ENCODE results near the gene BCORL1.
A peak's percentile ranks its signal among the peaks of the same experiment; 100 is the strongest.

The BCORL1 gene

GRCh38 chrX:130081421-130082045 lies 99.1 kb downstream of the BCORL1 start:
- no CpG with 5 or more reads among the region's 12 CpGs for WGBS, 2 donors (ENCODE audit: extremely low coverage in 2 of 2, insufficient read length in 2 of 2, insufficient replicate concordance in 1 of 2)
- peaks cover 0 to 2% (median 0%) of the 10 kb centered on the region in 3 experiments for H3K27me3 ChIP-seq (ENCODE audit: control insufficient read depth in 3 of 3, insufficient read depth in 3 of 3, low read depth in 1 of 3, low read length in 3 of 3)
- H3K9me3 ChIP-seq (replicated peaks in 1 of 2; ENCODE audit: control insufficient read depth in 2 of 2, insufficient read depth in 1 of 2, low read depth in 1 of 2, low read length in 2 of 2) = no peaks in the 10 kb centered on the region
- DNase-seq (ENCODE audit: low spot score) = no peak
- no peak overlapping the region for H2BK5ac ChIP-seq (ENCODE audit: low read length)
- no peak overlapping the region for H3K23ac ChIP-seq (ENCODE audit: low read depth, low read length, poor library complexity)
- H2BK12ac ChIP-seq (ENCODE audit: low read length) = no peak overlapping the region
- no peak overlapping the region for H2AFZ ChIP-seq (ENCODE audit: low read length)
- no peak overlapping the region for H3K4me2 ChIP-seq (ENCODE audit: insufficient read depth, low read length, poor library complexity, severe bottlenecking)
- no peak overlapping the region for H3K9ac ChIP-seq (ENCODE audit: low read depth, low read length, poor library complexity)
- H2BK120ac ChIP-seq (ENCODE audit: low read depth, low read length) = no peak overlapping the region
- no peak overlapping the region for H2AK5ac ChIP-seq (ENCODE audit: low read depth, low read length)
- no peak overlapping the region for H3K18ac ChIP-seq (ENCODE audit: low read length)
- H4K91ac ChIP-seq (ENCODE audit: low read depth, low read length, poor library complexity) = no peak overlapping the region
- no peak overlapping the region for H4K8ac ChIP-seq (ENCODE audit: low read depth, low read length)
- H3K79me1 ChIP-seq (ENCODE audit: low read depth, low read length) = no peaks in the 10 kb centered on the region
- H3K14ac ChIP-seq (ENCODE audit: low read length) = no peak overlapping the region
- H3K27ac ChIP-seq (replicated peaks; ENCODE audit: low read length) = no peak overlapping the region
- H3K4me3 ChIP-seq (ENCODE audit: low read length in 2 of 2) = no peak overlapping the region
- H2BK15ac ChIP-seq (ENCODE audit: low read length) = no peak overlapping the region
- H3K36me3 ChIP-seq (replicated peaks in 1 of 2; ENCODE audit: control insufficient read depth in 2 of 2, insufficient read depth in 2 of 2, low read length in 2 of 2) = no peaks in the 10 kb centered on the region
- no peak overlapping the region for H3K4ac ChIP-seq (ENCODE audit: low read length)
- peaks cover 0 to 2% of the 10 kb centered on the region in 2 donors for H3K4me1 ChIP-seq (ENCODE audit: control insufficient read depth in 2 of 2, insufficient read depth in 1 of 2, low read depth in 1 of 2, low read length in 2 of 2)

GRCh38 chrX:130082244-130083106 lies 100.0 kb downstream of the BCORL1 start:
- Histone ChIP-seq H3K14ac (ENCODE audit: low read length) (no peak overlapping the region), H3K18ac (ENCODE audit: low read length) (peak overlapping the region; percentile 13), H3K23ac (ENCODE audit: low read depth, low read length, poor library complexity) (no peak overlapping the region), H2BK5ac (ENCODE audit: low read length) (no peak overlapping the region), H2BK12ac (ENCODE audit: low read length) (no peak overlapping the region), H3K4me2 (ENCODE audit: insufficient read depth, low read length, poor library complexity, severe bottlenecking) (peak overlapping the region; percentile 12), H3K27ac (replicated peaks; ENCODE audit: low read length) (no peak overlapping the region), H2BK15ac (ENCODE audit: low read length) (no peak overlapping the region), H3K4me1 (ENCODE audit: control insufficient read depth in 2 of 2, insufficient read depth in 1 of 2, low read depth in 1 of 2, low read length in 2 of 2) (peaks cover 0 to 2% of the 10 kb centered on the region in 2 donors), H4K91ac (ENCODE audit: low read depth, low read length, poor library complexity) (no peak overlapping the region), H2BK120ac (ENCODE audit: low read depth, low read length) (no peak overlapping the region), H3K36me3 (replicated peaks in 1 of 2; ENCODE audit: control insufficient read depth in 2 of 2, insufficient read depth in 2 of 2, low read length in 2 of 2) (no peaks in the 10 kb centered on the region), H3K9me3 (replicated peaks in 1 of 2; ENCODE audit: control insufficient read depth in 2 of 2, insufficient read depth in 1 of 2, low read depth in 1 of 2, low read length in 2 of 2) (no peaks in the 10 kb centered on the region), H3K4me3 (ENCODE audit: low read length in 2 of 2) (no peak overlapping the region), H3K9ac (ENCODE audit: low read depth, low read length, poor library complexity) (no peak overlapping the region), H2AFZ (ENCODE audit: low read length) (no peak overlapping the region), H3K27me3 (ENCODE audit: control insufficient read depth in 3 of 3, insufficient read depth in 3 of 3, low read depth in 1 of 3, low read length in 3 of 3) (peaks cover 0 to 2% (median 0%) of the 10 kb centered on the region in 3 experiments), H3K4ac (ENCODE audit: low read length) (no peak overlapping the region), H2AK5ac (ENCODE audit: low read depth, low read length) (no peak overlapping the region), H3K79me1 (ENCODE audit: low read depth, low read length) (no peaks in the 10 kb centered on the region), H4K8ac (ENCODE audit: low read depth, low read length) (no peak overlapping the region)
- no peak for DNase-seq (ENCODE audit: low spot score)
- WGBS, 2 donors (ENCODE audit: extremely low coverage in 2 of 2, insufficient read length in 2 of 2, insufficient replicate concordance in 1 of 2) = no CpG with 5 or more reads among the region's 28 CpGs

GRCh38 chrX:130083107-130083490 lies 100.7 kb downstream of the BCORL1 start:
- no peak overlapping the region for H3K4me3 ChIP-seq (ENCODE audit: low read length in 2 of 2)
- H2AK5ac ChIP-seq (ENCODE audit: low read depth, low read length) = no peak overlapping the region
- no peak for DNase-seq (ENCODE audit: low spot score)

GRCh38 chrX:130083656-130084382 lies 101.4 kb downstream of the BCORL1 start:
- WGBS, 2 donors (ENCODE audit: extremely low coverage in 2 of 2, insufficient read length in 2 of 2, insufficient replicate concordance in 1 of 2) = no CpG with 5 or more reads among the region's 15 CpGs
- DNase-seq (ENCODE audit: low spot score) = no peak

More at GRCh38 chrX:130083107-130083490, 100.7 kb downstream of the BCORL1 start:
- no peak overlapping the region for H2BK5ac ChIP-seq (ENCODE audit: low read length)
- H2BK12ac ChIP-seq (ENCODE audit: low read length) = no peak overlapping the region
- peaks cover 0 to 2% (median 0%) of the 10 kb centered on the region in 3 experiments for H3K27me3 ChIP-seq (ENCODE audit: control insufficient read depth in 3 of 3, insufficient read depth in 3 of 3, low read depth in 1 of 3, low read length in 3 of 3)
- H3K36me3 ChIP-seq (replicated peaks in 1 of 2; ENCODE audit: control insufficient read depth in 2 of 2, insufficient read depth in 2 of 2, low read length in 2 of 2) = no peaks in the 10 kb centered on the region
- peaks cover 0 to 2% of the 10 kb centered on the region in 2 donors for H3K4me1 ChIP-seq (ENCODE audit: control insufficient read depth in 2 of 2, insufficient read depth in 1 of 2, low read depth in 1 of 2, low read length in 2 of 2)
- H2AFZ ChIP-seq (ENCODE audit: low read length) = no peak overlapping the region
- no peak overlapping the region for H3K27ac ChIP-seq (replicated peaks; ENCODE audit: low read length)
- no peak overlapping the region for H3K18ac ChIP-seq (ENCODE audit: low read length)
- H3K9me3 ChIP-seq (replicated peaks in 1 of 2; ENCODE audit: control insufficient read depth in 2 of 2, insufficient read depth in 1 of 2, low read depth in 1 of 2, low read length in 2 of 2) = no peaks in the 10 kb centered on the region
- H3K9ac ChIP-seq (ENCODE audit: low read depth, low read length, poor library complexity) = no peak overlapping the region
- no peak overlapping the region for H4K8ac ChIP-seq (ENCODE audit: low read depth, low read length)
- H3K23ac ChIP-seq (ENCODE audit: low read depth, low read length, poor library complexity) = no peak overlapping the region
- H3K14ac ChIP-seq (ENCODE audit: low read length) = no peak overlapping the region
- H3K79me1 ChIP-seq (ENCODE audit: low read depth, low read length) = no peaks in the 10 kb centered on the region
- H3K4ac ChIP-seq (ENCODE audit: low read length) = no peak overlapping the region
- no CpG with 5 or more reads among the region's 7 CpGs for WGBS, 2 donors (ENCODE audit: extremely low coverage in 2 of 2, insufficient read length in 2 of 2, insufficient replicate concordance in 1 of 2)
- no peak overlapping the region for H2BK15ac ChIP-seq (ENCODE audit: low read length)
- H3K4me2 ChIP-seq (ENCODE audit: insufficient read depth, low read length, poor library complexity, severe bottlenecking) = no peak overlapping the region
- no peak overlapping the region for H2BK120ac ChIP-seq (ENCODE audit: low read depth, low read length)
- no peak overlapping the region for H4K91ac ChIP-seq (ENCODE audit: low read depth, low read length, poor library complexity)

More at GRCh38 chrX:130083656-130084382, 101.4 kb downstream of the BCORL1 start:
- Histone ChIP-seq H2BK12ac (ENCODE audit: low read length) (no peak overlapping the region), H2AFZ (ENCODE audit: low read length) (no peak overlapping the region), H2BK120ac (ENCODE audit: low read depth, low read length) (no peak overlapping the region), H3K36me3 (replicated peaks in 1 of 2; ENCODE audit: control insufficient read depth in 2 of 2, insufficient read depth in 2 of 2, low read length in 2 of 2) (no peaks in the 10 kb centered on the region), H4K8ac (ENCODE audit: low read depth, low read length) (no peak overlapping the region), H4K91ac (ENCODE audit: low read depth, low read length, poor library complexity) (no peak overlapping the region), H2AK5ac (ENCODE audit: low read depth, low read length) (no peak overlapping the region), H3K4me2 (ENCODE audit: insufficient read depth, low read length, poor library complexity, severe bottlenecking) (no peak overlapping the region), H3K9ac (ENCODE audit: low read depth, low read length, poor library complexity) (no peak overlapping the region), H3K14ac (ENCODE audit: low read length) (no peak overlapping the region), H3K18ac (ENCODE audit: low read length) (no peak overlapping the region), H2BK5ac (ENCODE audit: low read length) (no peak overlapping the region), H3K79me1 (ENCODE audit: low read depth, low read length) (no peaks in the 10 kb centered on the region), H3K9me3 (replicated peaks in 1 of 2; ENCODE audit: control insufficient read depth in 2 of 2, insufficient read depth in 1 of 2, low read depth in 1 of 2, low read length in 2 of 2) (no peaks in the 10 kb centered on the region), H3K4me1 (ENCODE audit: control insufficient read depth in 2 of 2, insufficient read depth in 1 of 2, low read depth in 1 of 2, low read length in 2 of 2) (peaks cover 0 to 2% of the 10 kb centered on the region in 2 donors), H2BK15ac (ENCODE audit: low read length) (no peak overlapping the region), H3K27me3 (ENCODE audit: control insufficient read depth in 3 of 3, insufficient read depth in 3 of 3, low read depth in 1 of 3, low read length in 3 of 3) (peaks cover 0 to 2% (median 0%) of the 10 kb centered on the region in 3 experiments), H3K23ac (ENCODE audit: low read depth, low read length, poor library complexity) (no peak overlapping the region), H3K4ac (ENCODE audit: low read length) (no peak overlapping the region), H3K4me3 (ENCODE audit: low read length in 2 of 2) (no peak overlapping the region), H3K27ac (replicated peaks; ENCODE audit: low read length) (no peak overlapping the region)

All from neuronal stem cell (in vitro differentiated cells).